ENCODE data around the gene TGFBR3.

Gene TGFBR3

GRCh38 chr1:91876040-91876470, 9.9 kb downstream of the TGFBR3 start:
- Histone ChIP-seq H3K4me2 (ENCODE audit: low read length) (no peak overlapping the region), H3K79me2 (ENCODE audit: insufficient read depth, low read length) (no peaks in the 10 kb centered on the region), H3K27ac (ENCODE audit: low read depth, low read length, poor library complexity, severe bottlenecking) (no peak overlapping the region)

GRCh38 chr1:91874167-91874566, 11.8 kb downstream of the TGFBR3 start:
- H3K9me3 ChIP-seq (ENCODE audit: low read length) = no peaks in the 10 kb centered on the region
- no peaks in the 10 kb centered on the region for H3K79me2 ChIP-seq (ENCODE audit: insufficient read depth, low read length)
- no peaks in the 10 kb centered on the region for H3K4me1 ChIP-seq (ENCODE audit: insufficient read depth, low read length, severe bottlenecking)
- no peaks in the 10 kb centered on the region for H3K36me3 ChIP-seq (ENCODE audit: insufficient read depth, low read length)
- no peaks in the 10 kb centered on the region for H3K27me3 ChIP-seq (ENCODE audit: insufficient read depth, low read length)
- no peak overlapping the region for H3K27ac ChIP-seq (ENCODE audit: low read depth, low read length, poor library complexity, severe bottlenecking)
- H4K20me1 ChIP-seq (ENCODE audit: insufficient read depth, low read length) = no peaks in the 10 kb centered on the region
- no peaks in the 10 kb centered on the region for H3K9me2 ChIP-seq (ENCODE audit: low read depth, low read length)
- H3K4me2 ChIP-seq (ENCODE audit: low read length) = no peak overlapping the region
- no peak overlapping the region for H3K9ac ChIP-seq (ENCODE audit: low read length)
- H3F3A ChIP-seq (ENCODE audit: insufficient read depth, low read length) = no peaks in the 10 kb centered on the region
- TF ChIP-seq EZH2 (IDR thresholded peaks at IDR 0.05; ENCODE audit: borderline replicate concordance, low read length) (no peak), CTCF (IDR thresholded peaks at IDR 0.05; ENCODE audit: low read length) (no peak)
- H3K4me3 ChIP-seq (ENCODE audit: low read depth, low read length, poor library complexity, severe bottlenecking) = no peak overlapping the region
- no peak overlapping the region for H2AFZ ChIP-seq (ENCODE audit: low read length)

More at GRCh38 chr1:91876040-91876470, 9.9 kb downstream of the TGFBR3 start:
- H3K36me3 ChIP-seq (ENCODE audit: insufficient read depth, low read length) = no peaks in the 10 kb centered on the region
- no peaks in the 10 kb centered on the region for H3K9me3 ChIP-seq (ENCODE audit: low read length)
- no peaks in the 10 kb centered on the region for H3K9me2 ChIP-seq (ENCODE audit: low read depth, low read length)
- TF ChIP-seq EZH2 (IDR thresholded peaks at IDR 0.05; ENCODE audit: borderline replicate concordance, low read length) (no peak), CTCF (IDR thresholded peaks at IDR 0.05; ENCODE audit: low read length) (no peak)
- H3K4me1 ChIP-seq (ENCODE audit: insufficient read depth, low read length, severe bottlenecking) = no peaks in the 10 kb centered on the region
- no peak overlapping the region for H3K9ac ChIP-seq (ENCODE audit: low read length)
- H3F3A ChIP-seq (ENCODE audit: insufficient read depth, low read length) = no peaks in the 10 kb centered on the region
- no peak overlapping the region for H2AFZ ChIP-seq (ENCODE audit: low read length)
- H3K27me3 ChIP-seq (ENCODE audit: insufficient read depth, low read length) = no peaks in the 10 kb centered on the region
- H4K20me1 ChIP-seq (ENCODE audit: insufficient read depth, low read length) = no peaks in the 10 kb centered on the region
- H3K4me3 ChIP-seq (ENCODE audit: low read depth, low read length, poor library complexity, severe bottlenecking) = no peak overlapping the region

DNA sequence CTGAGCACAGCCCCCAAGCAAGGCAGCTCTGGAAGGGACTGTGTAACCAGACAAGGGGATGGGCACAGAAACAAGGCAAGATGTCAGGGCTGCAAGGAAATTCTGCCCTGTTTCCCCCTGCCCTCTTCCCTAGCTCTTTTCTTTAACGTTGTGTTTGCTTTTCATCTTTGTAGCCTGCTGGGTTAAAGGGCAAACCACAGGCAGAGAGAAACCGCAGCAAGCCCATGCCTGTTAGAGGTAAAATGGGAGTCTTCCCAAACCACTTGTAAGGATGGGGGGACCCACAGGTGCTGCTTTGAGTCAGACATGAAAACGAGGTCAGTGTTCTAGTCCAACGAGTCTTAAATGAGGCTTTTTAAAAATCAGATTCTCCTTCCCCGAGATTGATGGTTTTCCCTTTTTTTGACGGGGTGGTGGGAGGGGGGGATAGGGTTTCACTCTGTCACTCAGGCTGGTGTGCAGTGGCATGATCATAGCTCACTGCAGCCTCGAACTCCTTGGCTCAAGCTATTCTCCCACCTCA, 13.3 kb downstream of the TGFBR3 start:
- Histone ChIP-seq H3K27ac (ENCODE audit: low read depth, low read length, poor library complexity, severe bottlenecking) (no peak overlapping the region), H2AFZ (ENCODE audit: low read length) (no peak overlapping the region)

More for the DNA sequence above, 13.3 kb downstream of the TGFBR3 start:
- Histone ChIP-seq H3K36me3 (ENCODE audit: insufficient read depth, low read length) (no peaks in the 10 kb centered on the region), H3F3A (ENCODE audit: insufficient read depth, low read length) (no peaks in the 10 kb centered on the region), H3K9ac (ENCODE audit: low read length) (no peak overlapping the region), H3K4me3 (ENCODE audit: low read depth, low read length, poor library complexity, severe bottlenecking) (no peak overlapping the region), H3K9me3 (ENCODE audit: low read length) (no peaks in the 10 kb centered on the region), H3K4me1 (ENCODE audit: insufficient read depth, low read length, severe bottlenecking) (no peaks in the 10 kb centered on the region), H3K79me2 (ENCODE audit: insufficient read depth, low read length) (no peaks in the 10 kb centered on the region), H3K9me2 (ENCODE audit: low read depth, low read length) (no peaks in the 10 kb centered on the region), H3K4me2 (ENCODE audit: low read length) (no peak overlapping the region), H3K27me3 (ENCODE audit: insufficient read depth, low read length) (no peaks in the 10 kb centered on the region), H4K20me1 (ENCODE audit: insufficient read depth, low read length) (no peaks in the 10 kb centered on the region)
- TF ChIP-seq CTCF (IDR thresholded peaks at IDR 0.05; ENCODE audit: low read length) = no peak
- no peak for TF ChIP-seq EZH2 (IDR thresholded peaks at IDR 0.05; ENCODE audit: borderline replicate concordance, low read length)
